Keratinocyte (primary cell): ENCODE measurements around the gene ZDHHC18. TPM values are rescaled to one million over a fixed set of nuclear protein-coding genes. Genes with fewer than 3 reads are reported as not detected.

Experiments
- DNase-seq: peaks from one replicate; pipeline ENCODE4 v3.0.0-alpha.2; 2011; ENCODE audit warnings: low read depth, missing footprints, low spot score
- FAIRE-seq: peaks from 2 replicates; lab custom pipeline; 2011; peaks lifted over from hg19 to GRCh38; lab: Jason Lieb, UNC
- H2AFZ ChIP-seq: 2 replicates; pipeline ENCODE4 v1.6.0; 2012; ENCODE audit warnings: low read length, control low read depth, inconsistent platforms; ENCODE audit not compliant: control insufficient read depth
- H3K27ac ChIP-seq: 2 replicates; pipeline ENCODE4 v1.5.1; 2011; ENCODE audit warnings: low read length; ENCODE audit not compliant: control insufficient read depth, insufficient read depth
- H3K27me3 ChIP-seq: 3 replicates; pipeline ENCODE4 v1.6.0; 2011; ENCODE audit warnings: low read length; ENCODE audit not compliant: control insufficient read depth, insufficient read depth; ENCODE audit errors: extremely low read depth
- H3K36me3 ChIP-seq, 2 experiments: 2 replicates in 1 of 2; 3 replicates in 1 of 2; pipeline ENCODE4 v1.5.1; 2011; ENCODE audit warnings: low read length in 2 of 2, mild to moderate bottlenecking in 1 of 2; ENCODE audit not compliant: control insufficient read depth in 2 of 2, insufficient read depth in 2 of 2; ENCODE audit errors: extremely low read depth in 1 of 2
- H3K4me1 ChIP-seq: 3 replicates; pipeline ENCODE4 v1.5.1; 2011; ENCODE audit warnings: low read length; ENCODE audit not compliant: control insufficient read depth, insufficient read depth; ENCODE audit errors: extremely low read depth
- H3K4me2 ChIP-seq: 3 replicates; pipeline ENCODE4 v1.6.0; 2011; ENCODE audit warnings: low read depth, low read length; ENCODE audit not compliant: control insufficient read depth, insufficient read depth; ENCODE audit errors: extremely low read depth
- H3K4me3 ChIP-seq, 3 experiments: fragments of 200-600 bp in 1 of 3; sonication (generic) in 1 of 3; 2 replicates in 2 of 3; 3 replicates in 1 of 3; pipeline ENCODE4 v1.5.1; 2011 to 2016; ENCODE audit warnings: low read length in 3 of 3, mild to moderate bottlenecking in 3 of 3, control low read depth in 2 of 3, inconsistent platforms in 1 of 3, low read depth in 1 of 3, mixed read lengths in 1 of 3, mixed run types in 1 of 3, moderate library complexity in 1 of 3; ENCODE audit not compliant: control insufficient read depth in 2 of 3, insufficient read depth in 2 of 3; ENCODE audit errors: extremely low read depth in 1 of 3
- H3K79me2 ChIP-seq: 2 replicates; pipeline ENCODE4 v1.6.0; 2012; ENCODE audit warnings: low read length; ENCODE audit not compliant: control insufficient read depth, insufficient read depth
- H3K9ac ChIP-seq: 3 replicates; pipeline ENCODE4 v1.6.0; 2011; ENCODE audit warnings: low read length; ENCODE audit not compliant: control insufficient read depth, insufficient read depth; ENCODE audit errors: extremely low read depth
- H3K9me1 ChIP-seq: 3 replicates; pipeline ENCODE4 v1.6.0; 2011; ENCODE audit warnings: low read length; ENCODE audit not compliant: control insufficient read depth, insufficient read depth; ENCODE audit errors: extremely low read depth
- H3K9me3 ChIP-seq: 2 replicates; pipeline ENCODE4 v1.5.1; 2012; ENCODE audit warnings: low read depth, low read length; ENCODE audit not compliant: control insufficient read depth
- H4K20me1 ChIP-seq: 3 replicates; pipeline ENCODE4 v1.6.0; 2011; ENCODE audit warnings: low read length; ENCODE audit not compliant: control insufficient read depth, insufficient read depth; ENCODE audit errors: extremely low read depth
- CTCF ChIP-seq, 3 experiments: IDR thresholded peaks in 1 of 3; conservative IDR thresholded peaks in 1 of 3; optimal IDR thresholded peaks in 1 of 3; 2 replicates in 2 of 3; 3 replicates in 1 of 3; pipeline versions ENCODE3 to v1.5.1; 2011; ENCODE audit warnings: low read length in 3 of 3, mild to moderate bottlenecking in 3 of 3, moderate library complexity in 2 of 3, control low read depth in 1 of 3, inconsistent platforms in 1 of 3; ENCODE audit not compliant: insufficient read depth in 2 of 3; ENCODE audit errors: extremely low read depth in 1 of 3
- EZH2 ChIP-seq: IDR thresholded peaks from one replicate; pipeline ENCODE4 v1.6.1; 2012; ENCODE audit warnings: inconsistent platforms, mild to moderate bottlenecking, low read length, moderate library complexity
- dilution Hi-C: fragments of 300-500 bp; cut with MboI; formaldehyde crosslinking; loops from one replicate; pipeline ENCODE4 v1.7.0; 2020; ENCODE audit warnings: low sequenced_read_pairs; ENCODE audit not compliant: extremely low pct_ligation_motif_present
- polyA plus RNA-seq, 5 experiments: library from polyadenylated mRNA; depleted of rRNA in 3 of 5; stranded (reverse) in 3 of 5; stranded (forward) in 1 of 5; unstranded in 1 of 5; fragments of >200 nt; gene quantifications; 1 replicate in 1 of 5; 2 replicates in 3 of 5; 3 replicates in 1 of 5; pipeline versions ENCODE4 v1.2.1 to v1.2.3, GENCODE V29; 2011 to 2012; ENCODE audit warnings: missing spikeins in 2 of 5, low read depth in 1 of 5, low replicate concordance in 1 of 5

ZDHHC18 gene
- polyA plus RNA-seq, 1 donor (not counting 4 experiments of a cell fraction or from before 2014, with no cell fraction given) = 18.1 TPM

DNA sequence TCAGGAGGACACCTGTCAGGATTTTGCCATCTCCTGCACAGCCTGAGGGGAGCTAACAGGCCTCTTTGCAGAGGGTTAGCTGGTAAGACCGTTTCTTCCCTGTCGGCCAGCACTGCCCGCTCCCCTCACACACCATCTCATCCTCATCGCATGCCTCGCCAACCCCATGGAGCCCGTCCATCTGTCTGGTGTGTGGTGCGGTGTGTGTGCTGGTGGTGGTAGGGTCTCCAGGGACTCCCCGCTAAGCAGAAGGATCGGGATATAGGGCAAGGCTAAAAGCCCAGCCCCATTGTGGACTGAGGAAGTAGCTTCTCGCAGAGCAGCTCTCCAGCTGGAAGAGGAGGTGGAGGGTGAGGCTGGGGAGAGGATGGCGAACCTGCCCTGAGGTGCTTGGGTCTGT is 29.7 kb downstream of the ZDHHC18 start:
- Histone ChIP-seq H3K27me3 (no peaks in the 10 kb centered on the region), H2AFZ (no peak overlapping the region), H3K27ac (peak overlapping the region; percentile 100), H3K4me1 (peaks cover 93% of the 10 kb centered on the region), H3K36me3 (peaks cover 4 to 22% of the 10 kb centered on the region in 2 experiments), H3K79me2 (no peaks in the 10 kb centered on the region), H3K9ac (peak overlapping the region; percentile 93), H3K4me2 (no peak overlapping the region), H3K4me3 (no peak overlapping the region), H3K9me3 (no peaks in the 10 kb centered on the region), H3K9me1 (no peaks in the 10 kb centered on the region), H4K20me1 (no peaks in the 10 kb centered on the region)
- dilution Hi-C loops = no loop called here
- no peak for DNase-seq
- FAIRE-seq = no peak
- TF ChIP-seq EZH2 = no peak
- TF ChIP-seq CTCF (optimal IDR thresholded peaks at IDR 0.05 in 1 of 3, IDR thresholded peaks at IDR 0.05 in 1 of 3, conservative IDR thresholded peaks at IDR 0.05 in 1 of 3; ENCODE audit: extremely low read depth in 1 of 3, insufficient read depth in 2 of 3, low read length in 3 of 3) = no peak

GRCh38 chr1:26856604-26857469 is 30.3 kb downstream of the ZDHHC18 start:
- DNase-seq (no peak), FAIRE-seq (peak; percentile 56)
- H2AFZ ChIP-seq = no peak overlapping the region
- peaks cover 0 to 17% of the 10 kb centered on the region in 2 experiments for H3K36me3 ChIP-seq
- H3K27me3 ChIP-seq = no peaks in the 10 kb centered on the region
- dilution Hi-C loops = no loop called here
- no peak overlapping the region for H3K4me3 ChIP-seq
- no peak for TF ChIP-seq EZH2
- TF ChIP-seq CTCF (optimal IDR thresholded peaks at IDR 0.05 in 1 of 3, IDR thresholded peaks at IDR 0.05 in 1 of 3, conservative IDR thresholded peaks at IDR 0.05 in 1 of 3; ENCODE audit: extremely low read depth in 1 of 3, insufficient read depth in 2 of 3, low read length in 3 of 3) = no peak
- no peaks in the 10 kb centered on the region for H3K9me3 ChIP-seq
- H3K4me1 ChIP-seq = peaks cover 93% of the 10 kb centered on the region
- H3K4me2 ChIP-seq = peak overlapping the region; percentile 76
- H4K20me1 ChIP-seq = no peaks in the 10 kb centered on the region
- H3K27ac ChIP-seq = peak overlapping the region; percentile 100
- peak overlapping the region; percentile 93 for H3K9ac ChIP-seq
- H3K79me2 ChIP-seq = no peaks in the 10 kb centered on the region
- H3K9me1 ChIP-seq = no peaks in the 10 kb centered on the region
